WTC11 (cell line): Measurements from ENCODE around the gene PAK1IP1. TPM values are rescaled to one million over a fixed set of nuclear protein-coding genes. Genes with fewer than 3 reads are reported as not detected.
A peak's percentile ranks its signal among the peaks of the same experiment; 100 is the strongest.

Source experiments
- AR ChIP-seq: fragments of 250-450 bp; sonication (Bioruptor Pico); IDR thresholded peaks from 2 replicates; pipeline ENCODE4 v1.9.0; 2021; ENCODE audit warnings: mild to moderate bottlenecking
- ATF1 ChIP-seq: sonication (generic); formaldehyde crosslinking; IDR thresholded peaks from 2 replicates; pipeline ENCODE4 v1.8.1; 2023; ENCODE audit warnings: mild to moderate bottlenecking, moderate library complexity, missing genetic modification reagents
- ATF6 ChIP-seq: sonication (generic); formaldehyde crosslinking; IDR thresholded peaks from 2 replicates; pipeline ENCODE4 v1.8.1; 2023; ENCODE audit warnings: mild to moderate bottlenecking, missing genetic modification reagents
- CREB1 ChIP-seq: sonication (generic); formaldehyde crosslinking; IDR thresholded peaks from 2 replicates; pipeline ENCODE4 v1.8.0; 2023; ENCODE audit warnings: mild to moderate bottlenecking, missing genetic modification reagents
- E2F4 ChIP-seq: sonication (generic); formaldehyde crosslinking; IDR thresholded peaks from 2 replicates; pipeline ENCODE4 v1.8.1; 2022; ENCODE audit warnings: low read depth, mild to moderate bottlenecking, moderate library complexity, missing genetic modification reagents, borderline replicate concordance
- GTF2I ChIP-seq: fragments of 250-450 bp; sonication (Bioruptor Pico); conservative IDR thresholded peaks from 2 replicates; pipeline ENCODE4 v1.4.0; 2021; ENCODE audit warnings: mild to moderate bottlenecking
- IRF2 ChIP-seq: sonication (generic); formaldehyde crosslinking; IDR thresholded peaks from 2 replicates; pipeline ENCODE4 v1.8.0; 2022; ENCODE audit warnings: low read depth, missing genetic modification reagents, borderline replicate concordance
- JUN ChIP-seq: sonication (generic); formaldehyde crosslinking; IDR thresholded peaks from 2 replicates; pipeline ENCODE4 v1.8.0; 2023; ENCODE audit warnings: mild to moderate bottlenecking, missing genetic modification reagents
- MYBL2 ChIP-seq: sonication (generic); formaldehyde crosslinking; IDR thresholded peaks from 2 replicates; pipeline ENCODE4 v1.8.1; 2023; ENCODE audit warnings: mild to moderate bottlenecking, moderate library complexity, missing genetic modification reagents
- NFATC4 ChIP-seq: fragments of 250-450 bp; sonication (Bioruptor Pico); IDR thresholded peaks from 2 replicates; pipeline ENCODE4 v1.9.0; 2021; ENCODE audit warnings: mild to moderate bottlenecking
- NFYB ChIP-seq: sonication (generic); formaldehyde crosslinking; conservative IDR thresholded peaks from 2 replicates; pipeline ENCODE4 v1.8.0; 2022; ENCODE audit warnings: low read depth, missing genetic modification reagents
- PRRX2 ChIP-seq: fragments of 250-450 bp; sonication (Bioruptor Pico); IDR thresholded peaks from 2 replicates; pipeline ENCODE4 v1.8.0; 2021; ENCODE audit warnings: mild to moderate bottlenecking
- RORB ChIP-seq: fragments of 250-450 bp; sonication (Bioruptor Pico); IDR thresholded peaks from 2 replicates; pipeline ENCODE4 v1.9.0; 2021; ENCODE audit warnings: mild to moderate bottlenecking
- SMAD3 ChIP-seq: sonication (generic); formaldehyde crosslinking; IDR thresholded peaks from 2 replicates; pipeline ENCODE4 v1.8.0; 2022; ENCODE audit warnings: missing genetic modification reagents, mild to moderate bottlenecking, borderline replicate concordance
- SMAD4 ChIP-seq: sonication (generic); formaldehyde crosslinking; IDR thresholded peaks from 2 replicates; pipeline ENCODE4 v1.8.0; 2022; ENCODE audit warnings: mild to moderate bottlenecking, missing genetic modification reagents
- SOX15 ChIP-seq: fragments of 250-450 bp; sonication (Bioruptor Pico); IDR thresholded peaks from 2 replicates; pipeline ENCODE4 v1.9.0; 2021; ENCODE audit warnings: mild to moderate bottlenecking
- STAT6 ChIP-seq: sonication (generic); formaldehyde crosslinking; conservative IDR thresholded peaks from 2 replicates; pipeline ENCODE4 v1.8.1; 2023; ENCODE audit warnings: mild to moderate bottlenecking, low read depth, missing genetic modification reagents, moderate library complexity
- ZNF317 ChIP-seq: sonication (generic); formaldehyde crosslinking; IDR thresholded peaks from 2 replicates; pipeline ENCODE4 v1.8.1; 2023; ENCODE audit warnings: low read depth, mild to moderate bottlenecking, moderate library complexity, missing genetic modification reagents, borderline replicate concordance
- ZNF416 ChIP-seq: fragments of 250-450 bp; sonication (Bioruptor Pico); IDR thresholded peaks from 2 replicates; pipeline ENCODE4 v1.9.0; 2021; ENCODE audit warnings: mild to moderate bottlenecking, inconsistent platforms
- ZNF423 ChIP-seq: fragments of 250-450 bp; sonication (Bioruptor Pico); IDR thresholded peaks from 2 replicates; pipeline ENCODE4 v2.1.2; 2022; ENCODE audit warnings: mild to moderate bottlenecking, moderate library complexity
- total RNA-seq: library from RNA; stranded (reverse); gene quantifications from 3 replicates; pipeline ENCODE4 v1.2.3, GENCODE V29; 2021
- TF ChIP-seq, protein P1 (sequence below): sonication (generic); formaldehyde crosslinking; IDR thresholded peaks from 2 replicates; pipeline ENCODE4 v1.8.1; 2022; ENCODE audit warnings: mild to moderate bottlenecking, moderate library complexity, missing genetic modification reagents
- TF ChIP-seq, protein P2 (sequence below): sonication (generic); formaldehyde crosslinking; IDR thresholded peaks from 2 replicates; pipeline ENCODE4 v1.8.1; 2023; ENCODE audit warnings: mild to moderate bottlenecking, moderate library complexity, missing genetic modification reagents
- TF ChIP-seq, protein P3 (sequence below): fragments of 250-450 bp; sonication (Bioruptor Pico); IDR thresholded peaks from 2 replicates; pipeline ENCODE4 v1.9.0; 2021; ENCODE audit warnings: mild to moderate bottlenecking, borderline replicate concordance

PAK1IP1 gene
- total RNA-seq, 1 experiment from 2014 or later: 30.4 TPM

- TF ChIP-seq NFYB (CRISPR knock-in tag) (no peak), E2F4 (CRISPR knock-in tag) (no peak), MYBL2 (CRISPR knock-in tag) (no peak; the same call in none of the 2 replicates), PRRX2 (no peak), ZNF416 (no peak), ZNF423 (no peak), SMAD4 (no peak), ZNF317 (CRISPR knock-in tag) (no peak), NFATC4 (CRISPR knock-in tag) (no peak), IRF2 (CRISPR knock-in tag) (no peak), SOX15 (CRISPR knock-in tag) (no peak), CREB1 (0 out of 2 replicates have a peak, but pooled peaks have one; percentile 69), JUN (CRISPR knock-in tag) (no peak), GTF2I (no peak), ATF6 (CRISPR knock-in tag) (no peak), SMAD3 (peak; percentile 81; the same call in 1 of the 2 replicates), AR (CRISPR knock-in tag) (no peak), ATF1 (CRISPR knock-in tag) (no peak), STAT6 (CRISPR knock-in tag) (no peak), RORB (CRISPR knock-in tag) (no peak)
- TF ChIP-seq, protein P1, sequence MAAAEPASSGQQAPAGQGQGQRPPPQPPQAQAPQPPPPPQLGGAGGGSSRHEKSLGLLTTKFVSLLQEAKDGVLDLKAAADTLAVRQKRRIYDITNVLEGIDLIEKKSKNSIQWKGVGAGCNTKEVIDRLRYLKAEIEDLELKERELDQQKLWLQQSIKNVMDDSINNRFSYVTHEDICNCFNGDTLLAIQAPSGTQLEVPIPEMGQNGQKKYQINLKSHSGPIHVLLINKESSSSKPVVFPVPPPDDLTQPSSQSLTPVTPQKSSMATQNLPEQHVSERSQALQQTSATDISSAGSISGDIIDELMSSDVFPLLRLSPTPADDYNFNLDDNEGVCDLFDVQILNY (CRISPR knock-in tag): 0 out of 2 replicates have a peak, but pooled peaks have one; percentile 73
- TF ChIP-seq, protein P2, sequence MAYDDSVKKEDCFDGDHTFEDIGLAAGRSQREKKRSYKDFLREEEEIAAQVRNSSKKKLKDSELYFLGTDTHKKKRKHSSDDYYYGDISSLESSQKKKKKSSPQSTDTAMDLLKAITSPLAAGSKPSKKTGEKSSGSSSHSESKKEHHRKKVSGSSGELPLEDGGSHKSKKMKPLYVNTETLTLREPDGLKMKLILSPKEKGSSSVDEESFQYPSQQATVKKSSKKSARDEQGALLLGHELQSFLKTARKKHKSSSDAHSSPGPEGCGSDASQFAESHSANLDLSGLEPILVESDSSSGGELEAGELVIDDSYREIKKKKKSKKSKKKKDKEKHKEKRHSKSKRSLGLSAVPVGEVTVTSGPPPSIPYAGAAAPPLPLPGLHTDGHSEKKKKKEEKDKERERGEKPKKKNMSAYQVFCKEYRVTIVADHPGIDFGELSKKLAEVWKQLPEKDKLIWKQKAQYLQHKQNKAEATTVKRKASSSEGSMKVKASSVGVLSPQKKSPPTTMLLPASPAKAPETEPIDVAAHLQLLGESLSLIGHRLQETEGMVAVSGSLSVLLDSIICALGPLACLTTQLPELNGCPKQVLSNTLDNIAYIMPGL (CRISPR knock-in tag): 0 out of 2 replicates have a peak, but pooled peaks have one; percentile 50
- TF ChIP-seq, protein P3, sequence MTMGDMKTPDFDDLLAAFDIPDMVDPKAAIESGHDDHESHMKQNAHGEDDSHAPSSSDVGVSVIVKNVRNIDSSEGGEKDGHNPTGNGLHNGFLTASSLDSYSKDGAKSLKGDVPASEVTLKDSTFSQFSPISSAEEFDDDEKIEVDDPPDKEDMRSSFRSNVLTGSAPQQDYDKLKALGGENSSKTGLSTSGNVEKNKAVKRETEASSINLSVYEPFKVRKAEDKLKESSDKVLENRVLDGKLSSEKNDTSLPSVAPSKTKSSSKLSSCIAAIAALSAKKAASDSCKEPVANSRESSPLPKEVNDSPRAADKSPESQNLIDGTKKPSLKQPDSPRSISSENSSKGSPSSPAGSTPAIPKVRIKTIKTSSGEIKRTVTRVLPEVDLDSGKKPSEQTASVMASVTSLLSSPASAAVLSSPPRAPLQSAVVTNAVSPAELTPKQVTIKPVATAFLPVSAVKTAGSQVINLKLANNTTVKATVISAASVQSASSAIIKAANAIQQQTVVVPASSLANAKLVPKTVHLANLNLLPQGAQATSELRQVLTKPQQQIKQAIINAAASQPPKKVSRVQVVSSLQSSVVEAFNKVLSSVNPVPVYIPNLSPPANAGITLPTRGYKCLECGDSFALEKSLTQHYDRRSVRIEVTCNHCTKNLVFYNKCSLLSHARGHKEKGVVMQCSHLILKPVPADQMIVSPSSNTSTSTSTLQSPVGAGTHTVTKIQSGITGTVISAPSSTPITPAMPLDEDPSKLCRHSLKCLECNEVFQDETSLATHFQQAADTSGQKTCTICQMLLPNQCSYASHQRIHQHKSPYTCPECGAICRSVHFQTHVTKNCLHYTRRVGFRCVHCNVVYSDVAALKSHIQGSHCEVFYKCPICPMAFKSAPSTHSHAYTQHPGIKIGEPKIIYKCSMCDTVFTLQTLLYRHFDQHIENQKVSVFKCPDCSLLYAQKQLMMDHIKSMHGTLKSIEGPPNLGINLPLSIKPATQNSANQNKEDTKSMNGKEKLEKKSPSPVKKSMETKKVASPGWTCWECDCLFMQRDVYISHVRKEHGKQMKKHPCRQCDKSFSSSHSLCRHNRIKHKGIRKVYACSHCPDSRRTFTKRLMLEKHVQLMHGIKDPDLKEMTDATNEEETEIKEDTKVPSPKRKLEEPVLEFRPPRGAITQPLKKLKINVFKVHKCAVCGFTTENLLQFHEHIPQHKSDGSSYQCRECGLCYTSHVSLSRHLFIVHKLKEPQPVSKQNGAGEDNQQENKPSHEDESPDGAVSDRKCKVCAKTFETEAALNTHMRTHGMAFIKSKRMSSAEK (CRISPR knock-in tag): no peak
Measured at GRCh38 chr6:10722820-10723566, 28.2 kb downstream of the PAK1IP1 start, which contains the start of gene TMEM14C (continued).
